Astrocyte (in vitro differentiated cells and primary cell): ENCODE measurements around the gene PPP6R2.

ENCODE experiments used
- CTCF ChIP-seq: IDR thresholded peaks from 2 replicates; pipeline ENCODE4 v1.5.1; 2011; ENCODE audit warnings: low read depth, mild to moderate bottlenecking, inconsistent platforms, low read length, moderate library complexity; ENCODE audit not compliant: insufficient read depth
- EZH2 ChIP-seq: IDR thresholded peaks from 2 replicates; pipeline ENCODE4 v1.6.1; 2012; ENCODE audit warnings: mild to moderate bottlenecking, low read length, inconsistent platforms; ENCODE audit not compliant: insufficient read depth

- TF ChIP-seq CTCF (no peak), EZH2 (no peak)
Measured at GRCh38 chr22:50486561-50487289, 143.6 kb downstream of the PPP6R2 start, which contains the start of gene MIOX.
